ENCODE results near the gene DDAH1.

GRCh38 chr1:85375493-85375892 is 89.5 kb downstream of the DDAH1 start:
- TF ChIP-seq CTCF (IDR thresholded peaks at IDR 0.05; ENCODE audit: insufficient read depth, low read length, poor library complexity, severe bottlenecking) (no peak), EZH2phosphoT487 (conservative IDR thresholded peaks at IDR 0.05; ENCODE audit: low read length) (no peak)

Data from SU-DHL-6 (cell line).